A549 (cell line): ENCODE results near the gene ACADVL.

Source experiments
- CTCF ChIP-seq: fragments of >200 bp; sonication (Bioruptor Twin); formaldehyde crosslinking; IDR thresholded peaks from 3 replicates; pipeline ENCODE4 v1.5.1; 2016
- EP300 ChIP-seq, 2 experiments: fragments of >200 bp; sonication (Bioruptor Twin); formaldehyde crosslinking; IDR thresholded peaks; 2 replicates in 1 of 2; 3 replicates in 1 of 2; pipeline ENCODE4 v1.6.1; 2016 to 2017
- PBX3 ChIP-seq: IDR thresholded peaks from 2 replicates; pipeline ENCODE4 v1.6.1; 2012
- RCOR1 ChIP-seq: fragments of 150-350 bp; IDR thresholded peaks from 2 replicates; pipeline ENCODE4 v1.6.1; 2014; ENCODE audit warnings: antibody characterized with exemption, low read length, low read depth
- REST ChIP-seq: fragments of 200-600 bp; sonication (generic); IDR thresholded peaks from 2 replicates; pipeline ENCODE4 v1.6.1; 2016; ENCODE audit warnings: antibody characterized with exemption, mild to moderate bottlenecking, moderate library complexity

- TF ChIP-seq REST (no peak), EP300 (IDR thresholded peaks at IDR 0.05) (no peak), PBX3 (no peak), CTCF (no peak), RCOR1 (no peak)
Measured at GRCh38 chr17:7237266-7237760, 17.6 kb downstream of the ACADVL start.
